WTC11 (cell line): ENCODE data around the gene ARMH1. TPM values are rescaled to one million over a fixed set of nuclear protein-coding genes. Genes with fewer than 3 reads are reported as not detected.

Experiments used
- ATAC-seq: fragments of 200-7000 bp; cut with Tn5 transposase; 2 replicates; pipeline ENCODE4 v1.10.0; 2021; ENCODE audit warnings: mild to moderate bottlenecking, moderate library complexity
- CTCF ChIA-PET: fragments of 300-600 bp; sonication (Branson Sonifier 250); formaldehyde crosslinking; loops from one replicate; lab custom pipeline; 2021; ENCODE audit warnings: antibody characterized with exemption; lab: Charles Lee
- POLR2A ChIA-PET: fragments of 350-600 bp; sonication (Branson Sonifier 250); formaldehyde crosslinking; loops from one replicate; lab custom pipeline; 2021; ENCODE audit warnings: antibody characterized with exemption; lab: Charles Lee
- DNase-seq: peaks from one replicate; pipeline ENCODE4 v3.0.0; 2021; ENCODE audit warnings: low spot score
- H3K27ac Mint-ChIP-seq: 2 replicates; pipeline ENCODE4 v1.8.0; 2021; ENCODE audit warnings: mixed read lengths
- H3K27me3 Mint-ChIP-seq: 2 replicates; pipeline ENCODE4 v1.8.0; 2021; ENCODE audit warnings: low read depth, mild to moderate bottlenecking, moderate library complexity, mixed read lengths
- H3K36me3 Mint-ChIP-seq: 2 replicates; pipeline ENCODE4 v1.8.0; 2021; ENCODE audit warnings: mixed read lengths
- H3K4me1 Mint-ChIP-seq: 2 replicates; pipeline ENCODE4 v1.8.0; 2022; ENCODE audit warnings: mixed read lengths
- H3K4me3 Mint-ChIP-seq: 2 replicates; pipeline ENCODE4 v1.8.0; 2021; ENCODE audit warnings: mild to moderate bottlenecking, moderate library complexity, mixed read lengths
- H3K9me3 Mint-ChIP-seq: 2 replicates; pipeline ENCODE4 v1.8.0; 2021; ENCODE audit warnings: mixed read lengths
- CREB1 ChIP-seq: sonication (generic); formaldehyde crosslinking; IDR thresholded peaks from 2 replicates; pipeline ENCODE4 v1.8.0; 2023; ENCODE audit warnings: mild to moderate bottlenecking, missing genetic modification reagents
- IRF2 ChIP-seq: sonication (generic); formaldehyde crosslinking; IDR thresholded peaks from 2 replicates; pipeline ENCODE4 v1.8.0; 2022; ENCODE audit warnings: low read depth, missing genetic modification reagents, borderline replicate concordance
- KAT7 ChIP-seq: sonication (generic); formaldehyde crosslinking; IDR thresholded peaks from 2 replicates; pipeline ENCODE4 v1.8.1; 2023; ENCODE audit warnings: missing genetic modification reagents, mild to moderate bottlenecking, borderline replicate concordance
- MYBL2 ChIP-seq: sonication (generic); formaldehyde crosslinking; IDR thresholded peaks from 2 replicates; pipeline ENCODE4 v1.8.1; 2023; ENCODE audit warnings: mild to moderate bottlenecking, moderate library complexity, missing genetic modification reagents
- NR1H2 ChIP-seq: sonication (generic); formaldehyde crosslinking; IDR thresholded peaks from 2 replicates; pipeline ENCODE4 v1.9.0; 2021; ENCODE audit warnings: mild to moderate bottlenecking, moderate library complexity, missing genetic modification reagents
- PRRX2 ChIP-seq: fragments of 250-450 bp; sonication (Bioruptor Pico); IDR thresholded peaks from 2 replicates; pipeline ENCODE4 v1.8.0; 2021; ENCODE audit warnings: mild to moderate bottlenecking
- SOX15 ChIP-seq: fragments of 250-450 bp; sonication (Bioruptor Pico); IDR thresholded peaks from 2 replicates; pipeline ENCODE4 v1.9.0; 2021; ENCODE audit warnings: mild to moderate bottlenecking
- ZNF138 ChIP-seq: sonication (generic); formaldehyde crosslinking; conservative IDR thresholded peaks from 2 replicates; pipeline ENCODE4 v1.8.1; 2022; ENCODE audit warnings: mild to moderate bottlenecking, moderate library complexity, missing genetic modification reagents
- ZNF416 ChIP-seq: fragments of 250-450 bp; sonication (Bioruptor Pico); IDR thresholded peaks from 2 replicates; pipeline ENCODE4 v1.9.0; 2021; ENCODE audit warnings: mild to moderate bottlenecking, inconsistent platforms
- total RNA-seq: library from RNA; stranded (reverse); gene quantifications from 3 replicates; pipeline ENCODE4 v1.2.3, GENCODE V29; 2021
- TF ChIP-seq, protein P1 (sequence below): sonication (generic); formaldehyde crosslinking; IDR thresholded peaks from 2 replicates; pipeline ENCODE4 v1.8.1; 2023; ENCODE audit warnings: mild to moderate bottlenecking, missing genetic modification reagents, moderate library complexity
- TF ChIP-seq, protein P2 (sequence below): sonication (generic); formaldehyde crosslinking; IDR thresholded peaks from 2 replicates; pipeline ENCODE4 v1.8.0; 2023; ENCODE audit warnings: missing genetic modification reagents
- TF ChIP-seq, protein P3 (sequence below): fragments of 250-450 bp; sonication (Bioruptor Pico); IDR thresholded peaks from 2 replicates; pipeline ENCODE4 v1.9.0; 2021; ENCODE audit warnings: mild to moderate bottlenecking
- TF ChIP-seq, protein P4 (sequence below): sonication (generic); formaldehyde crosslinking; IDR thresholded peaks from 2 replicates; pipeline ENCODE4 v1.8.1; 2023; ENCODE audit warnings: mild to moderate bottlenecking, missing genetic modification reagents
- TF ChIP-seq, protein P5 (sequence below): fragments of 200-600 bp; IDR thresholded peaks from 2 replicates; pipeline ENCODE4 v1.8.0; 2022; ENCODE audit warnings: antibody characterized with exemption
- TF ChIP-seq, protein P6 (sequence below): sonication (generic); formaldehyde crosslinking; IDR thresholded peaks from 2 replicates; pipeline ENCODE4 v1.8.0; 2022; ENCODE audit warnings: mild to moderate bottlenecking, missing genetic modification reagents
- TF ChIP-seq, protein P7 (sequence below): sonication (generic); formaldehyde crosslinking; IDR thresholded peaks from 2 replicates; pipeline ENCODE4 v1.8.1; 2023; ENCODE audit warnings: mild to moderate bottlenecking, missing genetic modification reagents

Gene ARMH1
- total RNA-seq, 1 experiment from 2014 or later = 0.74 TPM

DNA sequence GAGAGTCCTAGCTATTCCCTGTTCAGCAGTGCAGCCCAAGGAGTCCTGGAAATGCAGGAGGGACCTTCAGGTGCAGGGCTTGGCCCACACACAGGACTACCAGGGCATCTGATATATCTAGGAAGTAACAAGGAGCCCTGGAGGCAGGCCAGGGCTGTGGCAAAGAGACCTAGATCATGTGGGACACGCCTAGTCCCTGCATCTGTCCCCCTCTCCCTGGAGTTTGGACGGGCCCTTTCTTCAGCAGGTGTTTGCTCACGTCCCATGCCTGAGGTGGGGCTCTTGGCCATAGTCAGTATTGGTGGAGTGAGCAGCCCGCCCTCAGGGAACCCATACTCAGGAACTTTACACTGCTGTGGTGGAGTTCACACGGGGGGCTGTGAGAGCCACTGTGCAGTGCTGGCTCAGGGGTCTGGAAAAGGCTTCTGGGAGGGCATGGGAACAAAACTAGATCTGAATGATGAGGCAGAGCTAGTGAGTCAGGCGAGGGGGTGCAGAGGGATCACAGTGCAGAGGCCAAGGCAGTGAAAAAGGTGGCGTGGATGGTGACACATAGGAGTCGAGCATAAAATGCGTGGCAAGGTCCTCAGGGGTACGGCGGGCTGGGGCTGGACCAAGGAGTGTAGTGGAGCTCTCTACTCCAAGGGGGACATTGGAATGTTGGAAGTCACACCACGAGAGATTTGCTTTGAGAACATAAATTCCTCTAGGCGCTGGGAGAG, 25.8 kb upstream of the ARMH1 start:
- Mint-ChIP-seq H3K27me3 (no peaks in the 10 kb centered on the region), H3K9me3 (no peaks in the 10 kb centered on the region), H3K27ac (no peak overlapping the region; the same call in 1 of the 2 replicates), H3K36me3 (peaks cover 41% of the 10 kb centered on the region), H3K4me3 (no peak overlapping the region), H3K4me1 (peaks cover 26% of the 10 kb centered on the region)
- TF ChIP-seq CREB1 (CRISPR knock-in tag) (no peak), PRRX2 (CRISPR knock-in tag) (no peak), MYBL2 (no peak), IRF2 (CRISPR knock-in tag) (no peak), ZNF416 (CRISPR knock-in tag) (no peak), KAT7 (CRISPR knock-in tag) (no peak), SOX15 (CRISPR knock-in tag) (no peak)
- TF ChIP-seq, protein P1, sequence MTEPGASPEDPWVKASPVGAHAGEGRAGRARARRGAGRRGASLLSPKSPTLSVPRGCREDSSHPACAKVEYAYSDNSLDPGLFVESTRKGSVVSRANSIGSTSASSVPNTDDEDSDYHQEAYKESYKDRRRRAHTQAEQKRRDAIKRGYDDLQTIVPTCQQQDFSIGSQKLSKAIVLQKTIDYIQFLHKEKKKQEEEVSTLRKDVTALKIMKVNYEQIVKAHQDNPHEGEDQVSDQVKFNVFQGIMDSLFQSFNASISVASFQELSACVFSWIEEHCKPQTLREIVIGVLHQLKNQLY (CRISPR knock-in tag) = no peak
- TF ChIP-seq, protein P2, sequence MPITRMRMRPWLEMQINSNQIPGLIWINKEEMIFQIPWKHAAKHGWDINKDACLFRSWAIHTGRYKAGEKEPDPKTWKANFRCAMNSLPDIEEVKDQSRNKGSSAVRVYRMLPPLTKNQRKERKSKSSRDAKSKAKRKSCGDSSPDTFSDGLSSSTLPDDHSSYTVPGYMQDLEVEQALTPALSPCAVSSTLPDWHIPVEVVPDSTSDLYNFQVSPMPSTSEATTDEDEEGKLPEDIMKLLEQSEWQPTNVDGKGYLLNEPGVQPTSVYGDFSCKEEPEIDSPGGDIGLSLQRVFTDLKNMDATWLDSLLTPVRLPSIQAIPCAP (CRISPR knock-in tag) = no peak
- TF ChIP-seq, protein P3, sequence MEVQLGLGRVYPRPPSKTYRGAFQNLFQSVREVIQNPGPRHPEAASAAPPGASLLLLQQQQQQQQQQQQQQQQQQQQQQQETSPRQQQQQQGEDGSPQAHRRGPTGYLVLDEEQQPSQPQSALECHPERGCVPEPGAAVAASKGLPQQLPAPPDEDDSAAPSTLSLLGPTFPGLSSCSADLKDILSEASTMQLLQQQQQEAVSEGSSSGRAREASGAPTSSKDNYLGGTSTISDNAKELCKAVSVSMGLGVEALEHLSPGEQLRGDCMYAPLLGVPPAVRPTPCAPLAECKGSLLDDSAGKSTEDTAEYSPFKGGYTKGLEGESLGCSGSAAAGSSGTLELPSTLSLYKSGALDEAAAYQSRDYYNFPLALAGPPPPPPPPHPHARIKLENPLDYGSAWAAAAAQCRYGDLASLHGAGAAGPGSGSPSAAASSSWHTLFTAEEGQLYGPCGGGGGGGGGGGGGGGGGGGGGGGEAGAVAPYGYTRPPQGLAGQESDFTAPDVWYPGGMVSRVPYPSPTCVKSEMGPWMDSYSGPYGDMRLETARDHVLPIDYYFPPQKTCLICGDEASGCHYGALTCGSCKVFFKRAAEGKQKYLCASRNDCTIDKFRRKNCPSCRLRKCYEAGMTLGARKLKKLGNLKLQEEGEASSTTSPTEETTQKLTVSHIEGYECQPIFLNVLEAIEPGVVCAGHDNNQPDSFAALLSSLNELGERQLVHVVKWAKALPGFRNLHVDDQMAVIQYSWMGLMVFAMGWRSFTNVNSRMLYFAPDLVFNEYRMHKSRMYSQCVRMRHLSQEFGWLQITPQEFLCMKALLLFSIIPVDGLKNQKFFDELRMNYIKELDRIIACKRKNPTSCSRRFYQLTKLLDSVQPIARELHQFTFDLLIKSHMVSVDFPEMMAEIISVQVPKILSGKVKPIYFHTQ (CRISPR knock-in tag) = no peak
- TF ChIP-seq, protein P4, sequence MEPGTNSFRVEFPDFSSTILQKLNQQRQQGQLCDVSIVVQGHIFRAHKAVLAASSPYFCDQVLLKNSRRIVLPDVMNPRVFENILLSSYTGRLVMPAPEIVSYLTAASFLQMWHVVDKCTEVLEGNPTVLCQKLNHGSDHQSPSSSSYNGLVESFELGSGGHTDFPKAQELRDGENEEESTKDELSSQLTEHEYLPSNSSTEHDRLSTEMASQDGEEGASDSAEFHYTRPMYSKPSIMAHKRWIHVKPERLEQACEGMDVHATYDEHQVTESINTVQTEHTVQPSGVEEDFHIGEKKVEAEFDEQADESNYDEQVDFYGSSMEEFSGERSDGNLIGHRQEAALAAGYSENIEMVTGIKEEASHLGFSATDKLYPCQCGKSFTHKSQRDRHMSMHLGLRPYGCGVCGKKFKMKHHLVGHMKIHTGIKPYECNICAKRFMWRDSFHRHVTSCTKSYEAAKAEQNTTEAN (CRISPR knock-in tag) = no peak
- ATAC-seq (no peak), DNase-seq (no peak)
- ChIA-PET CTCF (interaction anchor here (0.5 to 5.4 kb wide), 2 partner anchors 39 to 449 kb away, joined by 3 to 112 read pairs; no protein-coding TSS in a partner anchor), POLR2A (no interaction called here)

DNA sequence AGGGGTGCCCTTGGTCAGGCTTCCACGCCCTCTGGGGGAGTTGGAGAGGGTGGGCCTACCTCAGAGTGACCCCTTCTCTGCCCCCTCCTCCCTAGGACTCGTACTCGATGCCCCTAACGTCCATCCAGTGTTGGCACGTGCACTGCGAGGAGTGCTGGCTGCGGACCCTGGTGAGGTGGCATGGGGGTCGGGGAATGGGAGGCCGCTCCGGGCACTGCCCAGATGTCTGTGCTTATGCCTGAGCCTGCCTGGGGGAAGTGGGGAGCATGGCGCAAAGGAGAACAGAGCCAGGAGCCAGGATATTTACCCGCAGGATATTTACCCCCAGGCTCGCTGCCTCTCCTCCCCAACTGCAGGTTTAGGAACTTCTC, 24.7 kb upstream of the ARMH1 start:
- ATAC-seq = no peak
- POLR2A ChIA-PET = interaction anchor here (0.6 to 1.4 kb wide), 3 partner anchors 17 to 245 kb away, joined by 3 read pairs; no protein-coding TSS in a partner anchor
- H3K27me3 Mint-ChIP-seq = no peaks in the 10 kb centered on the region
- peaks cover 26% of the 10 kb centered on the region for H3K4me1 Mint-ChIP-seq
- H3K4me3 Mint-ChIP-seq = no peak overlapping the region
- DNase-seq = no peak
- peak overlapping the region; percentile 68; the same call in 1 of the 2 replicates for H3K27ac Mint-ChIP-seq
- CTCF ChIA-PET = interaction anchor here (1.0 to 5.4 kb wide), 11 partner anchors 17 to 432 kb away, joined by 3 to 112 read pairs (median 8); partner anchors contain the start of genes ARMH1 and TMEM53
- peaks cover 30% of the 10 kb centered on the region for H3K36me3 Mint-ChIP-seq
- H3K9me3 Mint-ChIP-seq = no peaks in the 10 kb centered on the region
- TF ChIP-seq, protein P3 (CRISPR knock-in tag) = no peak
- TF ChIP-seq, protein P5, sequence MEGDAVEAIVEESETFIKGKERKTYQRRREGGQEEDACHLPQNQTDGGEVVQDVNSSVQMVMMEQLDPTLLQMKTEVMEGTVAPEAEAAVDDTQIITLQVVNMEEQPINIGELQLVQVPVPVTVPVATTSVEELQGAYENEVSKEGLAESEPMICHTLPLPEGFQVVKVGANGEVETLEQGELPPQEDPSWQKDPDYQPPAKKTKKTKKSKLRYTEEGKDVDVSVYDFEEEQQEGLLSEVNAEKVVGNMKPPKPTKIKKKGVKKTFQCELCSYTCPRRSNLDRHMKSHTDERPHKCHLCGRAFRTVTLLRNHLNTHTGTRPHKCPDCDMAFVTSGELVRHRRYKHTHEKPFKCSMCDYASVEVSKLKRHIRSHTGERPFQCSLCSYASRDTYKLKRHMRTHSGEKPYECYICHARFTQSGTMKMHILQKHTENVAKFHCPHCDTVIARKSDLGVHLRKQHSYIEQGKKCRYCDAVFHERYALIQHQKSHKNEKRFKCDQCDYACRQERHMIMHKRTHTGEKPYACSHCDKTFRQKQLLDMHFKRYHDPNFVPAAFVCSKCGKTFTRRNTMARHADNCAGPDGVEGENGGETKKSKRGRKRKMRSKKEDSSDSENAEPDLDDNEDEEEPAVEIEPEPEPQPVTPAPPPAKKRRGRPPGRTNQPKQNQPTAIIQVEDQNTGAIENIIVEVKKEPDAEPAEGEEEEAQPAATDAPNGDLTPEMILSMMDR = no peak
- no peak for TF ChIP-seq NR1H2 (CRISPR knock-in tag)
- TF ChIP-seq, protein P6, sequence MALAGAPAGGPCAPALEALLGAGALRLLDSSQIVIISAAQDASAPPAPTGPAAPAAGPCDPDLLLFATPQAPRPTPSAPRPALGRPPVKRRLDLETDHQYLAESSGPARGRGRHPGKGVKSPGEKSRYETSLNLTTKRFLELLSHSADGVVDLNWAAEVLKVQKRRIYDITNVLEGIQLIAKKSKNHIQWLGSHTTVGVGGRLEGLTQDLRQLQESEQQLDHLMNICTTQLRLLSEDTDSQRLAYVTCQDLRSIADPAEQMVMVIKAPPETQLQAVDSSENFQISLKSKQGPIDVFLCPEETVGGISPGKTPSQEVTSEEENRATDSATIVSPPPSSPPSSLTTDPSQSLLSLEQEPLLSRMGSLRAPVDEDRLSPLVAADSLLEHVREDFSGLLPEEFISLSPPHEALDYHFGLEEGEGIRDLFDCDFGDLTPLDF (CRISPR knock-in tag) = no peak
- no peak for TF ChIP-seq KAT7 (CRISPR knock-in tag)
- TF ChIP-seq, protein P2 (CRISPR knock-in tag) = no peak
- TF ChIP-seq ZNF138 (CRISPR knock-in tag) = no peak
- TF ChIP-seq, protein P7, sequence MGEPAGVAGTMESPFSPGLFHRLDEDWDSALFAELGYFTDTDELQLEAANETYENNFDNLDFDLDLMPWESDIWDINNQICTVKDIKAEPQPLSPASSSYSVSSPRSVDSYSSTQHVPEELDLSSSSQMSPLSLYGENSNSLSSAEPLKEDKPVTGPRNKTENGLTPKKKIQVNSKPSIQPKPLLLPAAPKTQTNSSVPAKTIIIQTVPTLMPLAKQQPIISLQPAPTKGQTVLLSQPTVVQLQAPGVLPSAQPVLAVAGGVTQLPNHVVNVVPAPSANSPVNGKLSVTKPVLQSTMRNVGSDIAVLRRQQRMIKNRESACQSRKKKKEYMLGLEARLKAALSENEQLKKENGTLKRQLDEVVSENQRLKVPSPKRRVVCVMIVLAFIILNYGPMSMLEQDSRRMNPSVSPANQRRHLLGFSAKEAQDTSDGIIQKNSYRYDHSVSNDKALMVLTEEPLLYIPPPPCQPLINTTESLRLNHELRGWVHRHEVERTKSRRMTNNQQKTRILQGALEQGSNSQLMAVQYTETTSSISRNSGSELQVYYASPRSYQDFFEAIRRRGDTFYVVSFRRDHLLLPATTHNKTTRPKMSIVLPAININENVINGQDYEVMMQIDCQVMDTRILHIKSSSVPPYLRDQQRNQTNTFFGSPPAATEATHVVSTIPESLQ = no peak
